Panc1 (cell line): ENCODE data around the gene CEP97.

Source experiments
- POLR2AphosphoS5 ChIP-seq: IDR thresholded peaks from 2 replicates; pipeline ENCODE4 v1.6.1; 2012; ENCODE audit warnings: mild to moderate bottlenecking, low read depth, low read length, moderate library complexity
- SIN3A ChIP-seq: IDR thresholded peaks from 2 replicates; pipeline ENCODE4 v1.6.1; 2012; ENCODE audit warnings: low read depth, mild to moderate bottlenecking, low read length, moderate library complexity, borderline replicate concordance; ENCODE audit not compliant: insufficient read depth
- TCF7L2 ChIP-seq: IDR thresholded peaks from 2 replicates; pipeline ENCODE4 v1.6.1; 2011; ENCODE audit warnings: mild to moderate bottlenecking, low read depth, low read length, inconsistent platforms
- TF ChIP-seq, protein P1 (sequence below): fragments of 450-650 bp; IDR thresholded peaks from 2 replicates; pipeline ENCODE4 v1.5.1; 2017; ENCODE audit warnings: mild to moderate bottlenecking
- TF ChIP-seq, protein P2 (sequence below), 2 experiments: IDR thresholded peaks; 2 replicates each; pipeline ENCODE4 v1.6.1; 2011 to 2012; ENCODE audit warnings: low read depth in 2 of 2, control low read depth in 1 of 2, low read length in 1 of 2, mild to moderate bottlenecking in 1 of 2, moderate library complexity in 1 of 2; ENCODE audit not compliant: insufficient read depth in 1 of 2

DNA sequence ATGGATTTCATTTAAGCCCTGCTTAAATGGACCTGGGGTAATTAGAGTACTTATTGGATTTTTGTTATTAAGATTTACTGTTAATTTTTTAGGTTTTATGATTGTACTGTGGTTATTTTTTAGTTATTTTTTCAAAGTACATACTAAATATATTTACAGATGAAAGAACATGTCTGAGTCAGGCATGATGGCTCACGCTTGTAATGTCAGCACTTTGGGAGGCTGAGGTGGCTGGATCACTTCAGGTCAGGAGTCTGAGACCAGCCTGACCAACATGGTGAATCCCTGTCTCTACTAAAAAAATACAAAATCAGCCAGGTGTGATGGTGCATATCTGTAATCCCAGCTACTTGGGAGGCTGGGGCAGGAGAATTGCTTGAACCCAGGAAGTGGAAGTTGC is 21.7 kb upstream of the CEP97 start:
- TF ChIP-seq, protein P1, sequence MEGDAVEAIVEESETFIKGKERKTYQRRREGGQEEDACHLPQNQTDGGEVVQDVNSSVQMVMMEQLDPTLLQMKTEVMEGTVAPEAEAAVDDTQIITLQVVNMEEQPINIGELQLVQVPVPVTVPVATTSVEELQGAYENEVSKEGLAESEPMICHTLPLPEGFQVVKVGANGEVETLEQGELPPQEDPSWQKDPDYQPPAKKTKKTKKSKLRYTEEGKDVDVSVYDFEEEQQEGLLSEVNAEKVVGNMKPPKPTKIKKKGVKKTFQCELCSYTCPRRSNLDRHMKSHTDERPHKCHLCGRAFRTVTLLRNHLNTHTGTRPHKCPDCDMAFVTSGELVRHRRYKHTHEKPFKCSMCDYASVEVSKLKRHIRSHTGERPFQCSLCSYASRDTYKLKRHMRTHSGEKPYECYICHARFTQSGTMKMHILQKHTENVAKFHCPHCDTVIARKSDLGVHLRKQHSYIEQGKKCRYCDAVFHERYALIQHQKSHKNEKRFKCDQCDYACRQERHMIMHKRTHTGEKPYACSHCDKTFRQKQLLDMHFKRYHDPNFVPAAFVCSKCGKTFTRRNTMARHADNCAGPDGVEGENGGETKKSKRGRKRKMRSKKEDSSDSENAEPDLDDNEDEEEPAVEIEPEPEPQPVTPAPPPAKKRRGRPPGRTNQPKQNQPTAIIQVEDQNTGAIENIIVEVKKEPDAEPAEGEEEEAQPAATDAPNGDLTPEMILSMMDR: no peak
- TF ChIP-seq, protein P2, sequence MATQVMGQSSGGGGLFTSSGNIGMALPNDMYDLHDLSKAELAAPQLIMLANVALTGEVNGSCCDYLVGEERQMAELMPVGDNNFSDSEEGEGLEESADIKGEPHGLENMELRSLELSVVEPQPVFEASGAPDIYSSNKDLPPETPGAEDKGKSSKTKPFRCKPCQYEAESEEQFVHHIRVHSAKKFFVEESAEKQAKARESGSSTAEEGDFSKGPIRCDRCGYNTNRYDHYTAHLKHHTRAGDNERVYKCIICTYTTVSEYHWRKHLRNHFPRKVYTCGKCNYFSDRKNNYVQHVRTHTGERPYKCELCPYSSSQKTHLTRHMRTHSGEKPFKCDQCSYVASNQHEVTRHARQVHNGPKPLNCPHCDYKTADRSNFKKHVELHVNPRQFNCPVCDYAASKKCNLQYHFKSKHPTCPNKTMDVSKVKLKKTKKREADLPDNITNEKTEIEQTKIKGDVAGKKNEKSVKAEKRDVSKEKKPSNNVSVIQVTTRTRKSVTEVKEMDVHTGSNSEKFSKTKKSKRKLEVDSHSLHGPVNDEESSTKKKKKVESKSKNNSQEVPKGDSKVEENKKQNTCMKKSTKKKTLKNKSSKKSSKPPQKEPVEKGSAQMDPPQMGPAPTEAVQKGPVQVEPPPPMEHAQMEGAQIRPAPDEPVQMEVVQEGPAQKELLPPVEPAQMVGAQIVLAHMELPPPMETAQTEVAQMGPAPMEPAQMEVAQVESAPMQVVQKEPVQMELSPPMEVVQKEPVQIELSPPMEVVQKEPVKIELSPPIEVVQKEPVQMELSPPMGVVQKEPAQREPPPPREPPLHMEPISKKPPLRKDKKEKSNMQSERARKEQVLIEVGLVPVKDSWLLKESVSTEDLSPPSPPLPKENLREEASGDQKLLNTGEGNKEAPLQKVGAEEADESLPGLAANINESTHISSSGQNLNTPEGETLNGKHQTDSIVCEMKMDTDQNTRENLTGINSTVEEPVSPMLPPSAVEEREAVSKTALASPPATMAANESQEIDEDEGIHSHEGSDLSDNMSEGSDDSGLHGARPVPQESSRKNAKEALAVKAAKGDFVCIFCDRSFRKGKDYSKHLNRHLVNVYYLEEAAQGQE (IDR thresholded peaks at IDR 0.05; ENCODE audit: insufficient read depth in 1 of 2, low read depth in 2 of 2, low read length in 1 of 2): no peak
- TF ChIP-seq POLR2AphosphoS5: no peak
- no peak for TF ChIP-seq SIN3A
- TF ChIP-seq TCF7L2: no peak
